Adrenal gland (tissue), 5 donors: Measurements from ENCODE around the gene GALNTL6.

ENCODE experiments used
- CTCF ChIP-seq, 6 experiments: fragments of 450-650 bp in 4 of 6; fragments of 200-600 bp in 2 of 6; sonication (generic) in 1 of 6; IDR thresholded peaks; 1 replicate in 5 of 6; 2 replicates in 1 of 6; pipeline versions ENCODE4 v1.5.1 to v1.8.0; 2016 to 2021; ENCODE audit warnings: antibody characterized with exemption in 6 of 6, mild to moderate bottlenecking in 2 of 6, moderate library complexity in 1 of 6
- POLR2A ChIP-seq, 2 donors: fragments of 450-650 bp; IDR thresholded peaks; one replicate each; pipeline ENCODE4 v1.6.1; 2017; ENCODE audit warnings: antibody characterized with exemption in 2 of 2, mild to moderate bottlenecking in 2 of 2, moderate library complexity in 1 of 2
- donor health status: DM: no; HTN: no; CAD: no.

GRCh38 chr4:173005912-173006633, 1192.9 kb downstream of the GALNTL6 start:
- no peak for TF ChIP-seq CTCF (IDR thresholded peaks at IDR 0.05)
- TF ChIP-seq POLR2A (IDR thresholded peaks at IDR 0.05): no peak
